Measurements from ENCODE around the gene DCLK2. TPM values are rescaled to one million over a fixed set of nuclear protein-coding genes. Genes with fewer than 3 reads are reported as not detected.
A peak's percentile ranks its signal among the peaks of the same experiment; 100 is the strongest.

Gene DCLK2
- total RNA-seq, 1 experiment from 2014 or later = 2.9 TPM

DNA sequence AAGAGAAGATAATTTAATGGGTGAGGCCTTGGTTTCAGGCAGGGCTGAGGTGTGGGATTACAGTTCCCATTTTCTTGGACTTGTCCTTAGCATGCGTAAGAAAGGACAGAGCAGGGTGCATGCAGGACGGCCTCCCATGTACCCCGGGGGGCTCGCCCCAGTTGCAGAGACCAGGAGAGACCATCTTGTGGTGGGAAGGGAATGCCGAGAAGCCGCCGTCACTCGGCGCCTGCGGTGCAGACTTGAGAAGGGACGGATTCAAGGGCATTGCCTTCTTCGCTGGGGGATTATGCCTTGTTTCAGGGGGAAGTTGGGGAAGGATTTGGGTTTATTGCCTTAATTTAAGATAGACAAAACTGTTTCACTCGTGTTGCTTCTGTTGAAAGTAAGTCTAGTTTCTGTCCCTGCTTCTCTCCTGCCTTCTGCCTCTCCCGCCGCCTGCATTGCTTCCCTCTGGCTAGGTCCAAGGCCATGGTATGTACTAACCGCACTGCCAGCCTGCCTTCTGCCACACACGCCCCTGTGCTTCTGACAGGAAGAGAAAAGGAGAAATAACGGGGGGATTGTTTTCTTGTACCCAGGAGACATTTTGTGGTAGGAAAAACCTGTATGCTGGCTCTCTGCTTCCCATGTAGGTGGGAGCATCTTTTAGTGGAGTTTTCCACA, 175.9 kb downstream of the DCLK2 start:
- H3K36me3 ChIP-seq (ENCODE audit: control insufficient read depth, insufficient read depth, low read length) = no peaks in the 10 kb centered on the region
- no peak overlapping the region for H3K4me3 ChIP-seq (ENCODE audit: low read depth, low read length)
- H3K27ac Mint-ChIP-seq (ENCODE audit: unreplicated experiment) = no peak overlapping the region
- intact Hi-C loops (cut with micrococcal nuclease; ENCODE audit: unreplicated experiment) = no loop called here
- no peak overlapping the region for H3K4me3 Mint-ChIP-seq (ENCODE audit: unreplicated experiment)
- TF ChIP-seq, protein P1, sequence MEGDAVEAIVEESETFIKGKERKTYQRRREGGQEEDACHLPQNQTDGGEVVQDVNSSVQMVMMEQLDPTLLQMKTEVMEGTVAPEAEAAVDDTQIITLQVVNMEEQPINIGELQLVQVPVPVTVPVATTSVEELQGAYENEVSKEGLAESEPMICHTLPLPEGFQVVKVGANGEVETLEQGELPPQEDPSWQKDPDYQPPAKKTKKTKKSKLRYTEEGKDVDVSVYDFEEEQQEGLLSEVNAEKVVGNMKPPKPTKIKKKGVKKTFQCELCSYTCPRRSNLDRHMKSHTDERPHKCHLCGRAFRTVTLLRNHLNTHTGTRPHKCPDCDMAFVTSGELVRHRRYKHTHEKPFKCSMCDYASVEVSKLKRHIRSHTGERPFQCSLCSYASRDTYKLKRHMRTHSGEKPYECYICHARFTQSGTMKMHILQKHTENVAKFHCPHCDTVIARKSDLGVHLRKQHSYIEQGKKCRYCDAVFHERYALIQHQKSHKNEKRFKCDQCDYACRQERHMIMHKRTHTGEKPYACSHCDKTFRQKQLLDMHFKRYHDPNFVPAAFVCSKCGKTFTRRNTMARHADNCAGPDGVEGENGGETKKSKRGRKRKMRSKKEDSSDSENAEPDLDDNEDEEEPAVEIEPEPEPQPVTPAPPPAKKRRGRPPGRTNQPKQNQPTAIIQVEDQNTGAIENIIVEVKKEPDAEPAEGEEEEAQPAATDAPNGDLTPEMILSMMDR (IDR thresholded peaks at IDR 0.05; ENCODE audit: insufficient read depth in 1 of 2, low read depth in 1 of 2, low read length in 1 of 2, severe bottlenecking in 1 of 2, unreplicated experiment in 1 of 2) = no peak
- no peaks in the 10 kb centered on the region for H3K27me3 ChIP-seq (replicated peaks; ENCODE audit: control insufficient read depth, insufficient read depth, low read length)
- peaks cover 25% of the 10 kb centered on the region for H3K4me1 Mint-ChIP-seq (ENCODE audit: low read depth, unreplicated experiment)
- no TSS peak for BruUV-seq (replicated peaks)
- H3K36me3 Mint-ChIP-seq (ENCODE audit: insufficient read depth, unreplicated experiment) = peaks cover 27% of the 10 kb centered on the region
- POLR2A ChIA-PET = no interaction called here
- no peaks in the 10 kb centered on the region for H3K9me3 ChIP-seq
- H3K9me3 Mint-ChIP-seq (ENCODE audit: unreplicated experiment) = no peaks in the 10 kb centered on the region
- CTCF ChIA-PET = no interaction called here
- H3K4me1 ChIP-seq = peaks cover 25% of the 10 kb centered on the region
- H3K27me3 Mint-ChIP-seq (ENCODE audit: insufficient read depth, unreplicated experiment) = no peaks in the 10 kb centered on the region
- DNase-seq = no peak

DNA sequence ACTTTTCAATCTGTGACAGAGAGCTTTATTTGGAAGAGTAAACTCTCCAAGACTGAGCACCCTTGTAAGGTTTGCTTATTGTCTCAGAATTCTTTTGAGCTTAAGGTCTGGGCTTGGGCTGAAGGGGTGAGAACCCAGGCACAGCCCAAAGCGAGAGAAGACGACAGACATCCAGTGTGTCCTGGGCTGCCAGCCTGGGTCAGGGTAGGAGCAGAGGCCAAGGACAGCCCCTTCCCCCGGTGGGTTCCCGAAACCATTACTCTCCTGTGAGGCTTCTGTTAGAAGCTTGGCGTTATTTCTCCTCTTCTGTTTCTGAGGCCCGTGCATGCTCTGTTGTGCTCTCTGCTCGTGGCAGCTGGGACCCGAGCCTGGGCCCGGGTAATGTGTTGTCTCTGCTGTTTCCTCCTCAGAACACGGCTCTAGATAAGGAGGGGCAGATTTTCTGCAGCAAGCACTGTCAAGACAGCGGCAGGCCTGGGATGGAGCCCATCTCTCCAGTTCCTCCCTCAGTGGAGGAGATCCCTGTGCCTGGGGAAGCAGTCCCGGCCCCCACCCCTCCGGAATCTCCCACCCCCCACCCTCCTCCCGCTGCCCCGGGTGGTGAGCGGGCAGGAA, 177.5 kb downstream of the DCLK2 start:
- peaks cover 25% of the 10 kb centered on the region for H3K4me1 Mint-ChIP-seq (ENCODE audit: low read depth, unreplicated experiment)
- Histone ChIP-seq H3K27me3 (replicated peaks; ENCODE audit: control insufficient read depth, insufficient read depth, low read length) (no peaks in the 10 kb centered on the region), H3K36me3 (ENCODE audit: control insufficient read depth, insufficient read depth, low read length) (no peaks in the 10 kb centered on the region), H3K4me1 (peaks cover 25% of the 10 kb centered on the region), H3K9me3 (no peaks in the 10 kb centered on the region), H3K4me3 (ENCODE audit: low read depth, low read length) (no peak overlapping the region)
- ChIA-PET CTCF (interaction anchor here (0.6 to 0.7 kb wide), 2 partner anchors 13 to 1069 kb away, joined by 3 read pairs; no protein-coding TSS in a partner anchor), POLR2A (no interaction called here)
- no peak overlapping the region for H3K4me3 Mint-ChIP-seq (ENCODE audit: unreplicated experiment)
- TF ChIP-seq, protein P1 (IDR thresholded peaks at IDR 0.05; ENCODE audit: insufficient read depth in 1 of 2, low read depth in 1 of 2, low read length in 1 of 2, severe bottlenecking in 1 of 2, unreplicated experiment in 1 of 2) = no peak
- DNase-seq = no peak
- no TSS peak for BruUV-seq (replicated peaks)
- H3K9me3 Mint-ChIP-seq (ENCODE audit: unreplicated experiment) = no peaks in the 10 kb centered on the region
- H3K27ac Mint-ChIP-seq (ENCODE audit: unreplicated experiment) = peak overlapping the region; percentile 55
- peaks cover 28% of the 10 kb centered on the region for H3K36me3 Mint-ChIP-seq (ENCODE audit: insufficient read depth, unreplicated experiment)
- H3K27me3 Mint-ChIP-seq (ENCODE audit: insufficient read depth, unreplicated experiment) = no peaks in the 10 kb centered on the region
- intact Hi-C loops (cut with micrococcal nuclease; ENCODE audit: unreplicated experiment) = no loop called here

DNA sequence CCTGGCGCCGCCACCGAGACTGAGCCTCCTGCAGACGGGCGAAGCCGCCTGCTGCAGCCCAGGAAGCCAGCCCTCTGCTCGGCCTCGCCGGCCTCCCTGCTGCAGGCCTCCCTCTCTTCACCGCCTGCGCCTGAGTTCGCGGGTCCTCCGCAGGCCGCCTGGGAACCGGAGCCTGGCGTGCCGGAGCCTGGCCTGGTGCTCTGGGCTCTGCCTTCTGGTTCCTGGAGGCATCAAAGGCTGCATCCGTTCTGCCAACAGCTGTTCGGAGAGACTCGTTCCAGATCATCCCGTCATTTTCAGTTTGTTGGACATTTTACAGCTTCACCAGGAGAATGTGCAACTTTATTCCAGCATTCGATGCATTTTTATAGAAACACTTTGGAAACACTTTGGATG, 178.0 kb downstream of the DCLK2 start:
- H3K9me3 Mint-ChIP-seq (ENCODE audit: unreplicated experiment) = no peaks in the 10 kb centered on the region
- Histone ChIP-seq H3K4me1 (peaks cover 25% of the 10 kb centered on the region), H3K36me3 (ENCODE audit: control insufficient read depth, insufficient read depth, low read length) (no peaks in the 10 kb centered on the region), H3K4me3 (ENCODE audit: low read depth, low read length) (no peak overlapping the region), H3K9me3 (no peaks in the 10 kb centered on the region), H3K27me3 (replicated peaks; ENCODE audit: control insufficient read depth, insufficient read depth, low read length) (no peaks in the 10 kb centered on the region)
- H3K4me1 Mint-ChIP-seq (ENCODE audit: low read depth, unreplicated experiment) = peaks cover 25% of the 10 kb centered on the region
- ChIA-PET POLR2A (no interaction called here), CTCF (no interaction called here)
- H3K27ac Mint-ChIP-seq (ENCODE audit: unreplicated experiment) = peak overlapping the region; percentile 66
- no TSS peak for BruUV-seq (replicated peaks)
- H3K36me3 Mint-ChIP-seq (ENCODE audit: insufficient read depth, unreplicated experiment) = peaks cover 33% of the 10 kb centered on the region
- DNase-seq = no peak
- no peak overlapping the region for H3K4me3 Mint-ChIP-seq (ENCODE audit: unreplicated experiment)
- H3K27me3 Mint-ChIP-seq (ENCODE audit: insufficient read depth, unreplicated experiment) = no peaks in the 10 kb centered on the region
- intact Hi-C loops (cut with micrococcal nuclease; ENCODE audit: unreplicated experiment) = no loop called here
- TF ChIP-seq, protein P1 (IDR thresholded peaks at IDR 0.05; ENCODE audit: insufficient read depth in 1 of 2, low read depth in 1 of 2, low read length in 1 of 2, severe bottlenecking in 1 of 2, unreplicated experiment in 1 of 2) = no peak
